SK-N-SH (cell line): Measurements from ENCODE around the gene GID4.

Source experiments
- CTCF ChIP-seq: fragments of 200-600 bp; sonication (generic); IDR thresholded peaks from 2 replicates; pipeline ENCODE4 v1.6.1; 2017; ENCODE audit warnings: antibody characterized with exemption, mild to moderate bottlenecking, moderate library complexity
- EP300 ChIP-seq, 2 experiments: IDR thresholded peaks; 2 replicates each; pipeline versions ENCODE4 v1.4.0 to v1.6.1; 2012; ENCODE audit warnings: borderline replicate concordance in 1 of 2, low read depth in 1 of 2, low read length in 1 of 2
- EZH2phosphoT487 ChIP-seq: fragments of 200-600 bp; sonication (generic); IDR thresholded peaks from 2 replicates; pipeline ENCODE4 v1.6.1; 2017; ENCODE audit warnings: low read depth, mixed run types, mild to moderate bottlenecking, antibody characterized with exemption, moderate library complexity, borderline replicate concordance
- GABPA ChIP-seq: IDR thresholded peaks from 2 replicates; pipeline ENCODE4 v1.4.0; 2012; ENCODE audit warnings: low read depth, mild to moderate bottlenecking
- JUND ChIP-seq: IDR thresholded peaks from 2 replicates; pipeline ENCODE4 v1.4.0; 2012
- NRF1 ChIP-seq: IDR thresholded peaks from 2 replicates; pipeline ENCODE4 v1.6.1; 2012; ENCODE audit warnings: low read depth, mild to moderate bottlenecking, low read length
- PBX3 ChIP-seq: IDR thresholded peaks from 2 replicates; pipeline ENCODE4; 2012
- POLR2AphosphoS5 ChIP-seq: IDR thresholded peaks from 2 replicates; pipeline ENCODE4 v1.6.1; 2012; ENCODE audit warnings: low read depth, low read length
- REST ChIP-seq: IDR thresholded peaks from 2 replicates; pipeline ENCODE4 v1.6.1; 2012; ENCODE audit warnings: mild to moderate bottlenecking, low read depth, low read length, moderate library complexity
- SIN3A ChIP-seq: IDR thresholded peaks from 2 replicates; pipeline ENCODE4 v1.6.1; 2012; ENCODE audit warnings: low read depth, mild to moderate bottlenecking, low read length, moderate library complexity, borderline replicate concordance
- TAF1 ChIP-seq: IDR thresholded peaks from 2 replicates; pipeline ENCODE4 v1.6.1; 2012; ENCODE audit warnings: low read depth, mild to moderate bottlenecking, low read length, moderate library complexity, borderline replicate concordance
- USF2 ChIP-seq: fragments of 150-350 bp; IDR thresholded peaks from 2 replicates; pipeline ENCODE4 v1.6.1; 2017; ENCODE audit warnings: antibody characterized with exemption, low read length, low read depth, borderline replicate concordance
- YY1 ChIP-seq: IDR thresholded peaks from 2 replicates; pipeline ENCODE4 v1.4.0; 2012; ENCODE audit warnings: low read depth, mild to moderate bottlenecking

GRCh38 chr17:18019838-18020154 is 19.4 kb upstream of the GID4 start:
- TF ChIP-seq CTCF (no peak), EP300 (IDR thresholded peaks at IDR 0.05; ENCODE audit: borderline replicate concordance in 1 of 2, low read depth in 1 of 2, low read length in 1 of 2) (no peak), SIN3A (no peak), NRF1 (no peak), JUND (no peak), REST (no peak), TAF1 (no peak), YY1 (no peak), PBX3 (no peak), USF2 (no peak), POLR2AphosphoS5 (no peak), EZH2phosphoT487 (no peak), GABPA (no peak)
